ENCODE measurements around the gene ENTPD2. TPM values are rescaled to one million over a fixed set of nuclear protein-coding genes. Genes with fewer than 3 reads are reported as not detected.

ENTPD2 gene
- total RNA-seq, 1 experiment from 2014 or later: 4.0 TPM

GRCh38 chr9:137007816-137008270, 46.0 kb downstream of the ENTPD2 start:
- TF ChIP-seq CTCF (conservative IDR thresholded peaks at IDR 0.05): no peak
- peaks cover 5 to 6% (median 5%) of the 10 kb centered on the region in 3 experiments; a peak in 5 of 7 replicates for H3K36me3 Mint-ChIP-seq (ENCODE audit: insufficient read depth in 1 of 3, low read depth in 3 of 3)
- no peaks in the 10 kb centered on the region for H3K4me1 Mint-ChIP-seq
- no peak overlapping the region for H3K4ac ChIP-seq (ENCODE audit: low read depth, low read length)
- H2BK20ac ChIP-seq (ENCODE audit: low read depth, low read length, poor library complexity, severe bottlenecking): no peak overlapping the region
- H3K79me1 ChIP-seq (ENCODE audit: insufficient read depth, low read depth, low read length, poor library complexity, severe bottlenecking): no peaks in the 10 kb centered on the region
- no peaks in the 10 kb centered on the region for H3K79me2 ChIP-seq (ENCODE audit: insufficient read depth, low read length)
- no peaks in the 10 kb centered on the region for H3K27me3 ChIP-seq (ENCODE audit: insufficient read depth, low read length)
- H2AFZ ChIP-seq (ENCODE audit: low read length): no peak overlapping the region
- H3K14ac ChIP-seq (ENCODE audit: insufficient read depth, low read length): no peak overlapping the region
- WGBS (ENCODE audit: extremely low coverage, insufficient read length, low lambda C conversion rate): no CpG with 5 or more reads among the region's 13 CpGs
- DNase-seq: no peak
- H3K4me3 Mint-ChIP-seq: no peak overlapping the region
- H3K56ac ChIP-seq (ENCODE audit: insufficient read length, low read depth, low read length): no peak overlapping the region
- no peaks in the 10 kb centered on the region for H3K4me1 ChIP-seq (ENCODE audit: insufficient read depth, low read length)
- H2AK5ac ChIP-seq (ENCODE audit: insufficient read length, low read length): no peak overlapping the region
- H3K4me2 ChIP-seq (ENCODE audit: insufficient read depth, insufficient read length, low read length): no peak overlapping the region
- no peak overlapping the region for H3K18ac ChIP-seq (ENCODE audit: insufficient read length, low read depth, low read length)
- H3K23ac ChIP-seq (ENCODE audit: insufficient read length, low read depth, low read length): no peak overlapping the region
- H3T11ph ChIP-seq (ENCODE audit: low read length): no peak overlapping the region
- H4K5ac ChIP-seq (ENCODE audit: insufficient read length, low read depth, low read length): no peak overlapping the region
- peaks cover 2% of the 10 kb centered on the region for H4K20me1 ChIP-seq (ENCODE audit: control insufficient read depth, insufficient read depth, insufficient read length)
- H3K23me2 ChIP-seq (ENCODE audit: insufficient read length, low read depth, low read length, poor library complexity, severe bottlenecking): no peaks in the 10 kb centered on the region
- H3K27me3 Mint-ChIP-seq (ENCODE audit: low read depth): peaks cover 8% of the 10 kb centered on the region
- H3K9ac ChIP-seq (ENCODE audit: extremely low read depth, insufficient read length, low read length): no peak overlapping the region
- no peak overlapping the region for H4K91ac ChIP-seq (ENCODE audit: insufficient read length, low read depth, low read length)
- H3K9me3 ChIP-seq (ENCODE audit: control insufficient read depth, low read depth, low read length): no peaks in the 10 kb centered on the region
- no peak overlapping the region for H2BK12ac ChIP-seq (ENCODE audit: insufficient read length, low read depth, low read length)
- no peak overlapping the region for H4K8ac ChIP-seq (replicated peaks; ENCODE audit: insufficient read length, low read depth, low read length)
- H2BK120ac ChIP-seq (ENCODE audit: low read depth, low read length, poor library complexity, severe bottlenecking): no peak overlapping the region
- no peak overlapping the region for H2BK5ac ChIP-seq (ENCODE audit: insufficient read length, low read length)
- H3K27ac Mint-ChIP-seq: no peak overlapping the region
- H3K9me3 Mint-ChIP-seq: peaks cover 16 to 19% of the 10 kb centered on the region in 2 experiments
- no peak overlapping the region for H2BK15ac ChIP-seq (ENCODE audit: low read depth, low read length)
- H3K27ac ChIP-seq (ENCODE audit: insufficient read length, low read depth, low read length): no peak overlapping the region

Measured in H9 (cell line).